HEK293 (cell line): ENCODE measurements around the gene CST1.
"Not testable (repeated sequence)": the region's sequence is repeated elsewhere in the genome, so short reads cannot be mapped to it uniquely, and the experiment has no call there.

ENCODE experiments used
- CTCF ChIP-seq: fragments of 450-650 bp; formaldehyde crosslinking; IDR thresholded peaks from 2 replicates; pipeline ENCODE4 v1.5.1; 2016; ENCODE audit warnings: missing biosample characterization, missing genetic modification characterization
- GLI4 ChIP-seq: fragments of 450-650 bp; formaldehyde crosslinking; IDR thresholded peaks from 2 replicates; pipeline ENCODE4 v1.5.1; 2016; ENCODE audit warnings: missing biosample characterization, missing genetic modification characterization
- OSR2 ChIP-seq: fragments of 450-650 bp; formaldehyde crosslinking; IDR thresholded peaks from 2 replicates; pipeline ENCODE4 v1.5.1; 2016; ENCODE audit warnings: missing biosample characterization, missing genetic modification characterization
- ZBTB1 ChIP-seq: fragments of 450-650 bp; formaldehyde crosslinking; IDR thresholded peaks from 2 replicates; pipeline ENCODE4 v1.5.1; 2016; ENCODE audit warnings: missing biosample characterization, missing genetic modification characterization
- ZBTB44 ChIP-seq: fragments of 450-650 bp; IDR thresholded peaks from 2 replicates; pipeline ENCODE4 v1.5.1; 2018; ENCODE audit warnings: missing biosample characterization, mild to moderate bottlenecking, missing genetic modification characterization
- ZBTB6 ChIP-seq: fragments of 450-650 bp; formaldehyde crosslinking; IDR thresholded peaks from 2 replicates; pipeline ENCODE4 v1.5.1; 2017; ENCODE audit warnings: missing biosample characterization, missing genetic modification characterization
- ZNF19 ChIP-seq: fragments of 450-650 bp; formaldehyde crosslinking; IDR thresholded peaks from 2 replicates; pipeline ENCODE4; 2016; ENCODE audit warnings: missing biosample characterization, missing genetic modification characterization, low read depth
- ZNF670 ChIP-seq: fragments of 450-650 bp; formaldehyde crosslinking; IDR thresholded peaks from 2 replicates; pipeline ENCODE4 v1.5.1; 2016; ENCODE audit warnings: missing biosample characterization, missing genetic modification characterization, low read depth

- not testable (repeated sequence) for TF ChIP-seq ZBTB44 (tag by site-specific recombination); ZBTB1 (tag by site-specific recombination); GLI4; ZBTB6 (tag by site-specific recombination); OSR2 (tag by site-specific recombination); ZNF670; ZNF19 (tag by site-specific recombination)
- peak; percentile 28; the same call in 1 of the 2 replicates for TF ChIP-seq CTCF (tag by site-specific recombination)
Measured at GRCh38 chr20:23799216-23799847, 48.6 kb upstream of the CST1 start.
